WTC11 (cell line): ENCODE measurements around the gene TNFAIP8L3. TPM values are rescaled to one million over a fixed set of nuclear protein-coding genes. Genes with fewer than 3 reads are reported as not detected.

Experiments used
- ATAC-seq: fragments of 200-7000 bp; cut with Tn5 transposase; 2 replicates; pipeline ENCODE4 v1.10.0; 2021; ENCODE audit warnings: mild to moderate bottlenecking, moderate library complexity
- Bru-seq: library from RNA; stranded (reverse); fragments of 400-500 nt; gene quantifications from one replicate; lab custom pipeline; 2021; lab: Mats Ljungman, UMichigan
- CTCF ChIA-PET: fragments of 300-600 bp; sonication (Branson Sonifier 250); formaldehyde crosslinking; loops from one replicate; lab custom pipeline; 2021; ENCODE audit warnings: antibody characterized with exemption; lab: Charles Lee
- POLR2A ChIA-PET: fragments of 350-600 bp; sonication (Branson Sonifier 250); formaldehyde crosslinking; loops from one replicate; lab custom pipeline; 2021; ENCODE audit warnings: antibody characterized with exemption; lab: Charles Lee
- DNase-seq: peaks from one replicate; pipeline ENCODE4 v3.0.0; 2021; ENCODE audit warnings: low spot score
- H3K27ac Mint-ChIP-seq: 2 replicates; pipeline ENCODE4 v1.8.0; 2021; ENCODE audit warnings: mixed read lengths
- H3K27me3 Mint-ChIP-seq: 2 replicates; pipeline ENCODE4 v1.8.0; 2021; ENCODE audit warnings: low read depth, mild to moderate bottlenecking, moderate library complexity, mixed read lengths
- H3K36me3 Mint-ChIP-seq: 2 replicates; pipeline ENCODE4 v1.8.0; 2021; ENCODE audit warnings: mixed read lengths
- H3K4me1 Mint-ChIP-seq: 2 replicates; pipeline ENCODE4 v1.8.0; 2022; ENCODE audit warnings: mixed read lengths
- H3K4me3 Mint-ChIP-seq: 2 replicates; pipeline ENCODE4 v1.8.0; 2021; ENCODE audit warnings: mild to moderate bottlenecking, moderate library complexity, mixed read lengths
- H3K9me3 Mint-ChIP-seq: 2 replicates; pipeline ENCODE4 v1.8.0; 2021; ENCODE audit warnings: mixed read lengths
- ATF3 ChIP-seq: sonication (generic); formaldehyde crosslinking; conservative IDR thresholded peaks from 2 replicates; pipeline ENCODE4 v1.8.1; 2022; ENCODE audit warnings: mild to moderate bottlenecking, missing genetic modification reagents
- CBFB ChIP-seq: sonication (generic); formaldehyde crosslinking; IDR thresholded peaks from 2 replicates; pipeline ENCODE4 v1.8.1; 2022; ENCODE audit warnings: mild to moderate bottlenecking, low read depth, missing genetic modification reagents
- CREB1 ChIP-seq: sonication (generic); formaldehyde crosslinking; IDR thresholded peaks from 2 replicates; pipeline ENCODE4 v1.8.0; 2023; ENCODE audit warnings: mild to moderate bottlenecking, missing genetic modification reagents
- CTCF ChIP-seq: fragments of 200-600 bp; IDR thresholded peaks from 2 replicates; pipeline ENCODE4 v1.8.0; 2022; ENCODE audit warnings: antibody characterized with exemption
- E2F1 ChIP-seq: sonication (generic); formaldehyde crosslinking; IDR thresholded peaks from 2 replicates; pipeline ENCODE4 v1.8.0; 2022; ENCODE audit warnings: mild to moderate bottlenecking, missing genetic modification reagents
- E2F5 ChIP-seq: sonication (generic); formaldehyde crosslinking; IDR thresholded peaks from 2 replicates; pipeline ENCODE4 v1.8.1; 2022; ENCODE audit warnings: mild to moderate bottlenecking, moderate library complexity, missing genetic modification reagents
- ELF4 ChIP-seq: sonication (generic); formaldehyde crosslinking; IDR thresholded peaks from 2 replicates; pipeline ENCODE4 v1.8.1; 2022; ENCODE audit warnings: low read depth, mild to moderate bottlenecking, moderate library complexity, missing genetic modification reagents
- EMX1 ChIP-seq: fragments of 250-450 bp; sonication (Bioruptor Pico); IDR thresholded peaks from 2 replicates; pipeline ENCODE4 v1.8.0; 2021; ENCODE audit warnings: mild to moderate bottlenecking
- FOXK1 ChIP-seq: sonication (generic); formaldehyde crosslinking; IDR thresholded peaks from 2 replicates; pipeline ENCODE4 v1.8.0; 2022; ENCODE audit warnings: mild to moderate bottlenecking, moderate library complexity, missing genetic modification reagents
- FOXP4 ChIP-seq: sonication (generic); formaldehyde crosslinking; IDR thresholded peaks from 2 replicates; pipeline ENCODE4 v1.8.0; 2022; ENCODE audit warnings: mild to moderate bottlenecking, missing genetic modification reagents
- GRHL2 ChIP-seq: fragments of 250-450 bp; sonication (Bioruptor Pico); IDR thresholded peaks from 2 replicates; pipeline ENCODE4 v1.8.0; 2022; ENCODE audit warnings: mild to moderate bottlenecking, moderate library complexity; ENCODE audit not compliant: insufficient replicate concordance, severe bottlenecking
- JAZF1 ChIP-seq: fragments of 250-450 bp; sonication (Bioruptor Pico); IDR thresholded peaks from 2 replicates; pipeline ENCODE4 v1.9.0; 2021; ENCODE audit warnings: moderate library complexity, mild to moderate bottlenecking, inconsistent platforms
- JUN ChIP-seq: sonication (generic); formaldehyde crosslinking; IDR thresholded peaks from 2 replicates; pipeline ENCODE4 v1.8.0; 2023; ENCODE audit warnings: mild to moderate bottlenecking, missing genetic modification reagents
- SMAD4 ChIP-seq: sonication (generic); formaldehyde crosslinking; IDR thresholded peaks from 2 replicates; pipeline ENCODE4 v1.8.0; 2022; ENCODE audit warnings: mild to moderate bottlenecking, missing genetic modification reagents
- STAT6 ChIP-seq: sonication (generic); formaldehyde crosslinking; conservative IDR thresholded peaks from 2 replicates; pipeline ENCODE4 v1.8.1; 2023; ENCODE audit warnings: mild to moderate bottlenecking, low read depth, missing genetic modification reagents, moderate library complexity
- TEAD4 ChIP-seq: sonication (generic); formaldehyde crosslinking; IDR thresholded peaks from 2 replicates; pipeline ENCODE4 v1.8.0; 2022; ENCODE audit warnings: mild to moderate bottlenecking, missing genetic modification reagents
- TP53 ChIP-seq: sonication (generic); formaldehyde crosslinking; IDR thresholded peaks from 2 replicates; pipeline ENCODE4 v1.8.1; 2023; ENCODE audit warnings: mild to moderate bottlenecking, missing genetic modification reagents
- ZBTB43 ChIP-seq: sonication (generic); formaldehyde crosslinking; IDR thresholded peaks from 2 replicates; pipeline ENCODE4 v1.8.1; 2023; ENCODE audit warnings: mild to moderate bottlenecking, missing genetic modification reagents
- ZNF512 ChIP-seq: sonication (generic); formaldehyde crosslinking; IDR thresholded peaks from 2 replicates; pipeline ENCODE4 v1.8.1; 2022; ENCODE audit warnings: missing genetic modification reagents, borderline replicate concordance
- long read RNA-seq, 3 experiments: library from RNA in 1 of 3; library from capped mRNA in 1 of 3; library from polyadenylated mRNA in 1 of 3; unstranded in 2 of 3; stranded (forward) in 1 of 3; transcript quantifications; one replicate each; pipeline ENCODE4 v2.0.0, GENCODE V29; 2021
- total RNA-seq: library from RNA; stranded (reverse); gene quantifications from 3 replicates; pipeline ENCODE4 v1.2.3, GENCODE V29; 2021

Gene TNFAIP8L3
- total RNA-seq, result 0.25 to 0.39 TPM (median 0.34 TPM) in 3 replicates
- percentile 17 among the genes with signal in this experiment for Bru-seq, nascent RNA
- long read RNA-seq, experiment 1, partial matches to known transcripts, result 0 of 2 reads
- long read RNA-seq, experiment 1, other reads (novel, unspliced or antisense), result 2 of 2 reads
- long read RNA-seq, experiment 2, result 0 reads
- long read RNA-seq, experiment 3, result 0 reads

- Mint-ChIP-seq H3K27ac (no peak within 1 kb of the TSS), H3K9me3 (no peaks in the 10 kb centered on the region), H3K36me3 (no peaks in the 10 kb centered on the region), H3K27me3 (peaks cover 79% of the 10 kb centered on the region), H3K4me1 (0 out of 2 replicates have a peak, but pooled peaks cover 4% of the 10 kb centered on the region), H3K4me3 (peak within 1 kb of the TSS; percentile 80)
- ChIA-PET CTCF (interaction anchor here (0.7 kb wide), 1 partner anchor 68 kb away, joined by 4 read pairs; no protein-coding TSS in a partner anchor), POLR2A (no interaction called here)
- TF ChIP-seq JUN (CRISPR knock-in tag) (no peak), ELF4 (CRISPR knock-in tag) (no peak)
- peak; percentile 35 for DNase-seq
- peak; percentile 58 for ATAC-seq
Observed at GRCh38 chr15:51094606-51095569, at the start of gene TNFAIP8L3. Gene TNFAIP8L3 (minus strand): TSS chr15:51094906. CDS start chr15:51094595, 311 bp downstream.

GRCh38 chr15:51144021-51144532 lies 49.4 kb upstream of the TNFAIP8L3 start:
- ATAC-seq, result no peak
- TF ChIP-seq JAZF1 (CRISPR knock-in tag) (no peak), CREB1 (CRISPR knock-in tag) (no peak), E2F5 (no peak), FOXK1 (CRISPR knock-in tag) (no peak), STAT6 (CRISPR knock-in tag) (no peak), E2F1 (CRISPR knock-in tag) (no peak), CBFB (CRISPR knock-in tag) (no peak), TP53 (CRISPR knock-in tag) (no peak), ATF3 (CRISPR knock-in tag) (no peak), JUN (CRISPR knock-in tag) (no peak), EMX1 (CRISPR knock-in tag) (no peak), ZBTB43 (CRISPR knock-in tag) (no peak), FOXP4 (CRISPR knock-in tag) (no peak), TEAD4 (CRISPR knock-in tag) (no peak), CTCF (no peak), ZNF512 (CRISPR knock-in tag) (no peak), ELF4 (CRISPR knock-in tag) (no peak), SMAD4 (no peak), GRHL2 (CRISPR knock-in tag) (no peak)

More at GRCh38 chr15:51144021-51144532, 49.4 kb upstream of the TNFAIP8L3 start:
- ChIA-PET CTCF (interaction anchor here (1.0 kb wide), 1 partner anchor 11 kb away, joined by 3 read pairs; no protein-coding TSS in a partner anchor), POLR2A (no interaction called here)
- Mint-ChIP-seq H3K36me3 (no peaks in the 10 kb centered on the region), H3K27ac (no peak overlapping the region), H3K4me1 (0 out of 2 replicates have a peak, but pooled peaks cover 6% of the 10 kb centered on the region), H3K9me3 (peaks cover 11% of the 10 kb centered on the region), H3K27me3 (no peaks in the 10 kb centered on the region), H3K4me3 (no peak overlapping the region)
- no peak for DNase-seq
